Panc1 (cell line): ENCODE measurements around the gene SSC5D. TPM values are rescaled to one million over a fixed set of nuclear protein-coding genes. Genes with fewer than 3 reads are reported as not detected.

Source experiments
- ATAC-seq: fragments of 200-7000 bp; cut with Tn5 transposase; 2 replicates; pipeline ENCODE4 v1.9.1; 2020; ENCODE audit warnings: mild to moderate bottlenecking, moderate library complexity
- BruUV-seq: library from RNA; stranded (reverse); fragments of 400-500 nt; replicated peaks from 2 replicates; lab custom pipeline; 2021; lab: Mats Ljungman, UMichigan
- CTCF ChIA-PET: fragments of 300-600 bp; sonication (Branson Sonifier 250); formaldehyde crosslinking; loops from one replicate; lab custom pipeline; 2022; ENCODE audit warnings: antibody characterized with exemption; lab: Charles Lee
- POLR2A ChIA-PET: fragments of 300-600 bp; sonication (Branson Sonifier 250); formaldehyde crosslinking; loops from one replicate; lab custom pipeline; 2022; ENCODE audit warnings: antibody characterized with exemption; lab: Charles Lee
- DNase-seq: peaks from one replicate; pipeline ENCODE4 v3.0.0-alpha.2; 2010; ENCODE audit warnings: low read depth, low spot score
- H3K27ac ChIP-seq: 2 replicates; pipeline ENCODE4 v1.5.1; 2011; ENCODE audit warnings: mild to moderate bottlenecking, low read length, inconsistent platforms
- H3K27me3 ChIP-seq: fragments of 200-500 bp; sonication (Bioruptor generic); 2 replicates; pipeline ENCODE4 v1.6.0; 2014; ENCODE audit warnings: low read length, inconsistent platforms; ENCODE audit not compliant: control insufficient read depth, insufficient read depth
- H3K36me3 ChIP-seq: fragments of 200-500 bp; sonication (Bioruptor generic); 2 replicates; pipeline ENCODE4 v1.5.1; 2014; ENCODE audit warnings: inconsistent platforms, mild to moderate bottlenecking, low read length, moderate library complexity; ENCODE audit not compliant: control insufficient read depth, insufficient read depth
- H3K4me1 ChIP-seq: 2 replicates; pipeline ENCODE4 v1.5.1; 2011; ENCODE audit warnings: inconsistent platforms, mild to moderate bottlenecking, low read length, moderate library complexity; ENCODE audit not compliant: control insufficient read depth, insufficient read depth
- H3K4me3 ChIP-seq, 2 experiments: 2 replicates each; pipeline ENCODE4 v1.5.1; 2011 to 2012; ENCODE audit warnings: low read depth in 2 of 2, low read length in 2 of 2, mild to moderate bottlenecking in 2 of 2, inconsistent platforms in 1 of 2, moderate library complexity in 1 of 2
- H3K9me3 ChIP-seq: fragments of 200-500 bp; sonication (Bioruptor generic); 2 replicates; pipeline ENCODE4 v1.5.1; 2014; ENCODE audit warnings: low read depth, mild to moderate bottlenecking, inconsistent platforms, low read length, moderate library complexity; ENCODE audit not compliant: control insufficient read depth, insufficient read depth
- CTCF ChIP-seq: fragments of 450-650 bp; IDR thresholded peaks from 2 replicates; pipeline ENCODE4 v1.5.1; 2017; ENCODE audit warnings: mild to moderate bottlenecking
- POLR2AphosphoS5 ChIP-seq: IDR thresholded peaks from 2 replicates; pipeline ENCODE4 v1.6.1; 2012; ENCODE audit warnings: mild to moderate bottlenecking, low read depth, low read length, moderate library complexity
- SIN3A ChIP-seq: IDR thresholded peaks from 2 replicates; pipeline ENCODE4 v1.6.1; 2012; ENCODE audit warnings: low read depth, mild to moderate bottlenecking, low read length, moderate library complexity, borderline replicate concordance; ENCODE audit not compliant: insufficient read depth
- TCF7L2 ChIP-seq: IDR thresholded peaks from 2 replicates; pipeline ENCODE4 v1.6.1; 2011; ENCODE audit warnings: mild to moderate bottlenecking, low read depth, low read length, inconsistent platforms
- in situ Hi-C: cut with HindIII; loops from 2 replicates; pipeline ENCODE4 v1.10.0; 2016; ENCODE audit warnings: low sequenced_read_pairs, low pct_unique_long_range_greater_than_20kb
- intact Hi-C: fragments of 100-400 bp; cut with micrococcal nuclease; formaldehyde crosslinking; loops from one replicate; pipeline ENCODE4 v1.10.0; 2022; ENCODE audit not compliant: unreplicated experiment
- total RNA-seq: library from RNA; stranded (reverse); gene quantifications from one replicate; pipeline ENCODE4 v1.2.1, GENCODE V29; 2021; ENCODE audit not compliant: unreplicated experiment
- TF ChIP-seq, protein P1 (sequence below), 2 experiments: IDR thresholded peaks; 2 replicates each; pipeline ENCODE4 v1.6.1; 2011 to 2012; ENCODE audit warnings: low read depth in 2 of 2, control low read depth in 1 of 2, low read length in 1 of 2, mild to moderate bottlenecking in 1 of 2, moderate library complexity in 1 of 2; ENCODE audit not compliant: insufficient read depth in 1 of 2

The SSC5D gene
- total RNA-seq, 1 experiment from 2014 or later = 13.0 TPM

DNA sequence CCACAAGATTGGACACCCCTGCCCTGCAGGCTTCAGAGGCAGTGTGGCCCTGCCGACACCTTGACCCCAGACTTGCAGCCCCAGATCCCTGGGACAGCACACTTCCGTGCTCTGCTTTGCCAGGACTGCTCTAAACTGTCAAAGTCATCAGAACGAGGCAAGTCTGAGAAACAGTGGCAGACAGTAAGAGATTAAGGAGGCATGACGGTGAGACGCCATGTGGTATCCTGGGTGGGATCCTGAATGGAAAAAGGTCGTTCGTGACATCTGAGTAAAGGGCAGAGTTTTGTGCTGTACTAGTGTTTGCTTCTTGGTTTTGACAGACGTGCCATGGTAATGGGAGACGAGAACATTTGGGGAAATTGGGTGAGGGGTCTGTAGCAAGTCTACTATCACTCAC is 78.6 kb downstream of the SSC5D start:
- Histone ChIP-seq H3K4me1 (peaks cover 7% of the 10 kb centered on the region), H3K36me3 (no peaks in the 10 kb centered on the region), H3K4me3 (no peak overlapping the region), H3K27ac (no peak overlapping the region), H3K9me3 (no peaks in the 10 kb centered on the region), H3K27me3 (no peaks in the 10 kb centered on the region)
- intact Hi-C loops (no loop called here), in situ Hi-C loops (no loop called here)
- POLR2A ChIA-PET = no interaction called here
- DNase-seq = no peak
- CTCF ChIA-PET = no interaction called here
- no peak for TF ChIP-seq SIN3A
- ATAC-seq = no peak
- BruUV-seq = no TSS peak

- ATAC-seq = no peak
- Histone ChIP-seq H3K4me3 (no peak overlapping the region), H3K36me3 (no peaks in the 10 kb centered on the region), H3K27me3 (no peaks in the 10 kb centered on the region), H3K4me1 (peaks cover 7% of the 10 kb centered on the region), H3K9me3 (no peaks in the 10 kb centered on the region), H3K27ac (no peak overlapping the region)
- intact Hi-C loops = no loop called here
- BruUV-seq = no TSS peak
- TF ChIP-seq POLR2AphosphoS5 (no peak), TCF7L2 (no peak), SIN3A (no peak), CTCF (no peak)
- TF ChIP-seq, protein P1, sequence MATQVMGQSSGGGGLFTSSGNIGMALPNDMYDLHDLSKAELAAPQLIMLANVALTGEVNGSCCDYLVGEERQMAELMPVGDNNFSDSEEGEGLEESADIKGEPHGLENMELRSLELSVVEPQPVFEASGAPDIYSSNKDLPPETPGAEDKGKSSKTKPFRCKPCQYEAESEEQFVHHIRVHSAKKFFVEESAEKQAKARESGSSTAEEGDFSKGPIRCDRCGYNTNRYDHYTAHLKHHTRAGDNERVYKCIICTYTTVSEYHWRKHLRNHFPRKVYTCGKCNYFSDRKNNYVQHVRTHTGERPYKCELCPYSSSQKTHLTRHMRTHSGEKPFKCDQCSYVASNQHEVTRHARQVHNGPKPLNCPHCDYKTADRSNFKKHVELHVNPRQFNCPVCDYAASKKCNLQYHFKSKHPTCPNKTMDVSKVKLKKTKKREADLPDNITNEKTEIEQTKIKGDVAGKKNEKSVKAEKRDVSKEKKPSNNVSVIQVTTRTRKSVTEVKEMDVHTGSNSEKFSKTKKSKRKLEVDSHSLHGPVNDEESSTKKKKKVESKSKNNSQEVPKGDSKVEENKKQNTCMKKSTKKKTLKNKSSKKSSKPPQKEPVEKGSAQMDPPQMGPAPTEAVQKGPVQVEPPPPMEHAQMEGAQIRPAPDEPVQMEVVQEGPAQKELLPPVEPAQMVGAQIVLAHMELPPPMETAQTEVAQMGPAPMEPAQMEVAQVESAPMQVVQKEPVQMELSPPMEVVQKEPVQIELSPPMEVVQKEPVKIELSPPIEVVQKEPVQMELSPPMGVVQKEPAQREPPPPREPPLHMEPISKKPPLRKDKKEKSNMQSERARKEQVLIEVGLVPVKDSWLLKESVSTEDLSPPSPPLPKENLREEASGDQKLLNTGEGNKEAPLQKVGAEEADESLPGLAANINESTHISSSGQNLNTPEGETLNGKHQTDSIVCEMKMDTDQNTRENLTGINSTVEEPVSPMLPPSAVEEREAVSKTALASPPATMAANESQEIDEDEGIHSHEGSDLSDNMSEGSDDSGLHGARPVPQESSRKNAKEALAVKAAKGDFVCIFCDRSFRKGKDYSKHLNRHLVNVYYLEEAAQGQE (IDR thresholded peaks at IDR 0.05; ENCODE audit: insufficient read depth in 1 of 2, low read depth in 2 of 2, low read length in 1 of 2) = no peak
- POLR2A ChIA-PET = no interaction called here
- DNase-seq = no peak
- in situ Hi-C loops = no loop called here
- CTCF ChIA-PET = no interaction called here
These were observed 79.6 kb downstream of the SSC5D start for GRCh38 chr19:55567708-55568328.

Other genes with a start within 250 kb of the SSC5D start
- gene PPP6R1, start 229.4 kb upstream of the SSC5D start, total RNA-seq = 172 TPM
- 84.2 TPM for gene HSPBP1, start 208.3 kb upstream of the SSC5D start, total RNA-seq
- gene BRSK1, start 204.4 kb upstream of the SSC5D start, total RNA-seq = 7.9 TPM
- not detected for gene TMEM150B, start 163.1 kb upstream of the SSC5D start, total RNA-seq
- gene KMT5C, start 148.6 kb upstream of the SSC5D start, total RNA-seq = 30.6 TPM
- 5.6 TPM for gene COX6B2, start 133.7 kb upstream of the SSC5D start, total RNA-seq
- gene GARIN5B, start 125.2 kb upstream of the SSC5D start, total RNA-seq = not detected
- 4.4 TPM for gene IL11, start 118.0 kb upstream of the SSC5D start, total RNA-seq
- gene TMEM190, start 111.6 kb upstream of the SSC5D start, total RNA-seq = 0.74 TPM
- 7.4 TPM for gene TMEM238, start 104.1 kb upstream of the SSC5D start, total RNA-seq
- gene RPL28, start 102.5 kb upstream of the SSC5D start, total RNA-seq = 2,154 TPM
- 635 TPM for gene UBE2S, start 80.6 kb upstream of the SSC5D start, total RNA-seq
- 0.03 TPM for gene SHISA7, start 45.1 kb upstream of the SSC5D start, total RNA-seq
- gene ISOC2, start 26.8 kb upstream of the SSC5D start, total RNA-seq = 150 TPM
- gene C19orf85, start 23.7 kb upstream of the SSC5D start, total RNA-seq = not detected
- 21.7 TPM for gene ZNF628, start 11.8 kb upstream of the SSC5D start, total RNA-seq
- gene NAT14, start 3.2 kb upstream of the SSC5D start, total RNA-seq = 93.1 TPM
- gene SBK2, start 48.7 kb downstream of the SSC5D start, total RNA-seq = 0.69 TPM
- 4.0 TPM for gene SBK3, start 57.1 kb downstream of the SSC5D start, total RNA-seq
- 39.5 TPM for gene ZNF579, start 92.4 kb downstream of the SSC5D start, total RNA-seq
- 28.5 TPM for gene FIZ1, start 111.1 kb downstream of the SSC5D start, total RNA-seq
- 26.4 TPM for gene ZNF524, start 111.9 kb downstream of the SSC5D start, total RNA-seq
- gene ZNF865, start 117.2 kb downstream of the SSC5D start, total RNA-seq = 25.6 TPM
- 8.9 TPM for gene ZNF784, start 136.1 kb downstream of the SSC5D start, total RNA-seq
- 58.0 TPM for gene ZNF580, start 152.6 kb downstream of the SSC5D start, total RNA-seq
- gene ZNF581, start 155.2 kb downstream of the SSC5D start, total RNA-seq = 39.0 TPM
- gene CCDC106, start 159.8 kb downstream of the SSC5D start, total RNA-seq = 47.8 TPM
- gene U2AF2, start 166.6 kb downstream of the SSC5D start, total RNA-seq = 545 TPM
- gene EPN1, start 186.8 kb downstream of the SSC5D start, total RNA-seq = 361 TPM
- not detected for gene NLRP9, start 250.0 kb downstream of the SSC5D start, total RNA-seq